Measurements from ENCODE around the gene SLC25A18. TPM values are rescaled to one million over a fixed set of nuclear protein-coding genes. Genes with fewer than 3 reads are reported as not detected.
A peak's percentile ranks its signal among the peaks of the same experiment; 100 is the strongest.
"Not testable (repeated sequence)": the region's sequence is repeated elsewhere in the genome, so short reads cannot be mapped to it uniquely, and the experiment has no call there.

SLC25A18 gene
- total RNA-seq, 1 donor from 2014 or later = not detected

GRCh38 chr22:17633217-17633997 lies 70.1 kb downstream of the SLC25A18 start:
- no peaks in the 10 kb centered on the region for H3K9me3 Mint-ChIP-seq
- peaks cover 15% of the 10 kb centered on the region for H3K4me1 Mint-ChIP-seq (ENCODE audit: low read depth)
- intact Hi-C loops (cut with micrococcal nuclease) = no loop called here
- no peak overlapping the region for H3K4me3 Mint-ChIP-seq
- H3K27ac Mint-ChIP-seq = no peak overlapping the region
- peaks cover 2% of the 10 kb centered on the region for H3K36me3 Mint-ChIP-seq (ENCODE audit: low read depth)
- DNase-seq (ENCODE audit: low spot score) = no peak
- H3K27me3 Mint-ChIP-seq (ENCODE audit: insufficient read depth) = peaks cover 5% of the 10 kb centered on the region

- Mint-ChIP-seq H3K36me3 (ENCODE audit: low read depth) (peaks cover 2% of the 10 kb centered on the region), H3K4me3 (no peak overlapping the region), H3K27me3 (ENCODE audit: insufficient read depth) (peaks cover 5% of the 10 kb centered on the region), H3K4me1 (ENCODE audit: low read depth) (peaks cover 16% of the 10 kb centered on the region), H3K27ac (no peak overlapping the region), H3K9me3 (no peaks in the 10 kb centered on the region)
- DNase-seq (ENCODE audit: low spot score) = no peak
- intact Hi-C loops (cut with micrococcal nuclease) = no loop called here
These were observed 70.7 kb downstream of the SLC25A18 start for GRCh38 chr22:17633998-17634323.

GRCh38 chr22:17634696-17635095 lies 71.4 kb downstream of the SLC25A18 start:
- Mint-ChIP-seq H3K4me3 (no peak overlapping the region), H3K27ac (no peak overlapping the region), H3K4me1 (ENCODE audit: low read depth) (peaks cover 18% of the 10 kb centered on the region), H3K9me3 (no peaks in the 10 kb centered on the region), H3K27me3 (ENCODE audit: insufficient read depth) (peaks cover 5% of the 10 kb centered on the region), H3K36me3 (ENCODE audit: low read depth) (peaks cover 2% of the 10 kb centered on the region)
- no peak for DNase-seq (ENCODE audit: low spot score)
- intact Hi-C loops (cut with micrococcal nuclease) = no loop called here

GRCh38 chr22:17636850-17637249 lies 73.6 kb downstream of the SLC25A18 start:
- H3K27ac Mint-ChIP-seq; H3K4me3 Mint-ChIP-seq; H3K27me3 Mint-ChIP-seq (ENCODE audit: insufficient read depth); H3K36me3 Mint-ChIP-seq (ENCODE audit: low read depth); DNase-seq (ENCODE audit: low spot score); H3K9me3 Mint-ChIP-seq; intact Hi-C loops (cut with micrococcal nuclease): not testable (repeated sequence)
- peaks cover 25% of the 10 kb centered on the region for H3K4me1 Mint-ChIP-seq (ENCODE audit: low read depth)

GRCh38 chr22:17637490-17638181 lies 74.3 kb downstream of the SLC25A18 start:
- H3K27me3 Mint-ChIP-seq (ENCODE audit: insufficient read depth) = peaks cover 5% of the 10 kb centered on the region
- H3K9me3 Mint-ChIP-seq = no peaks in the 10 kb centered on the region
- peak overlapping the region; percentile 94 for H3K4me3 Mint-ChIP-seq
- peaks cover 25% of the 10 kb centered on the region for H3K4me1 Mint-ChIP-seq (ENCODE audit: low read depth)
- peak overlapping the region; percentile 95 for H3K27ac Mint-ChIP-seq
- DNase-seq (ENCODE audit: low spot score) = no peak
- peaks cover 10% of the 10 kb centered on the region for H3K36me3 Mint-ChIP-seq (ENCODE audit: low read depth)
- intact Hi-C loops (cut with micrococcal nuclease) = loop anchor here (1.0 to 2.0 kb wide), 4 partner anchors 9 to 440 kb away; partner anchors contain the start of genes ATP6V1E1 and PEX26

GRCh38 chr22:17638182-17638431 lies 74.8 kb downstream of the SLC25A18 start:
- Mint-ChIP-seq H3K4me1 (ENCODE audit: low read depth) (peaks cover 29% of the 10 kb centered on the region), H3K4me3 (peak overlapping the region; percentile 94), H3K27ac (peak overlapping the region; percentile 95), H3K36me3 (ENCODE audit: low read depth) (peaks cover 14% of the 10 kb centered on the region), H3K27me3 (ENCODE audit: insufficient read depth) (peaks cover 3% of the 10 kb centered on the region), H3K9me3 (no peaks in the 10 kb centered on the region)
- intact Hi-C loops (cut with micrococcal nuclease) = loop anchor here (1.0 to 2.0 kb wide), 4 partner anchors 10 to 439 kb away; partner anchors contain the start of genes ATP6V1E1 and PEX26
- DNase-seq (ENCODE audit: low spot score) = peak; percentile 9

- Mint-ChIP-seq H3K4me1 (ENCODE audit: low read depth) (peaks cover 29% of the 10 kb centered on the region), H3K27ac (peak within 1 kb of the TSS; percentile 95), H3K27me3 (ENCODE audit: insufficient read depth) (no peaks in the 10 kb centered on the region), H3K9me3 (no peaks in the 10 kb centered on the region), H3K4me3 (peak within 1 kb of the TSS; percentile 94), H3K36me3 (ENCODE audit: low read depth) (peaks cover 14% of the 10 kb centered on the region)
- intact Hi-C loops (cut with micrococcal nuclease) = loop anchor here (1.0 to 2.0 kb wide), 4 partner anchors 10 to 439 kb away; partner anchors contain the start of genes ATP6V1E1 and PEX26
- DNase-seq (ENCODE audit: low spot score) = peak; percentile 88
These were observed 75.3 kb downstream of the SLC25A18 start, which contains the start of gene BCL2L13 for GRCh38 chr22:17638432-17639246. Gene BCL2L13 (plus strand): TSS chr22:17638757. CDS start chr22:17655712, 16,955 bp downstream.

GRCh38 chr22:17639247-17639741 lies 76.0 kb downstream of the SLC25A18 start:
- intact Hi-C loops (cut with micrococcal nuclease) = loop anchor here (2.0 kb wide), 2 partner anchors 68 to 138 kb away; no protein-coding TSS in a partner anchor
- Mint-ChIP-seq H3K4me1 (ENCODE audit: low read depth) (peaks cover 29% of the 10 kb centered on the region), H3K27me3 (ENCODE audit: insufficient read depth) (no peaks in the 10 kb centered on the region), H3K9me3 (no peaks in the 10 kb centered on the region), H3K36me3 (ENCODE audit: low read depth) (peaks cover 14% of the 10 kb centered on the region), H3K27ac (peak overlapping the region; percentile 95), H3K4me3 (peak overlapping the region; percentile 94)
- DNase-seq (ENCODE audit: low spot score) = no peak

Other genes starting within 250 kb of the SLC25A18 start
- gene CECR2, start 194.0 kb upstream of the SLC25A18 start, total RNA-seq = 0.05 and 0.18 TPM in 2 replicates
- gene ATP6V1E1, start 65.3 kb downstream of the SLC25A18 start, total RNA-seq = 120 and 128 TPM in 2 replicates
- gene BCL2L13, start 75.3 kb downstream of the SLC25A18 start, total RNA-seq = 34.6 and 35.9 TPM in 2 replicates
- 15.4 and 17.9 TPM in 2 replicates for gene BID, start 211.0 kb downstream of the SLC25A18 start, total RNA-seq